Kidney epithelial cell (primary cell): Measurements from ENCODE around the gene PLPP7. TPM values are rescaled to one million over a fixed set of nuclear protein-coding genes. Genes with fewer than 3 reads are reported as not detected.

Experiments used
- DNase-seq: peaks from one replicate; pipeline ENCODE4 v3.0.0-alpha.2; 2010; ENCODE audit warnings: low read depth
- H3K27me3 ChIP-seq: 2 replicates; pipeline ENCODE4 v1.6.0; 2011; ENCODE audit warnings: low read length; ENCODE audit not compliant: control insufficient read depth, insufficient read depth
- H3K36me3 ChIP-seq: 2 replicates; pipeline ENCODE4 v1.5.1; 2011; ENCODE audit warnings: low read length; ENCODE audit not compliant: control insufficient read depth, insufficient read depth
- H3K4me3 ChIP-seq: 2 replicates; pipeline ENCODE4 v1.5.1; 2011; ENCODE audit warnings: low read depth, mild to moderate bottlenecking, control low read depth, low read length
- total RNA-seq: library from RNA; depleted of rRNA; stranded (reverse); fragments of >200 nt; gene quantifications from 2 replicates; pipeline ENCODE4 v1.2.3, GENCODE V29; 2015
- TF ChIP-seq, protein P1 (sequence below): IDR thresholded peaks from 2 replicates; pipeline ENCODE4 v1.5.1; 2011; ENCODE audit warnings: mild to moderate bottlenecking, moderate library complexity, low read length, control low read depth, inconsistent platforms; ENCODE audit not compliant: insufficient read depth, poor library complexity, severe bottlenecking

PLPP7 gene
- total RNA-seq, 1 donor from 2014 or later = 4.6 TPM

DNA sequence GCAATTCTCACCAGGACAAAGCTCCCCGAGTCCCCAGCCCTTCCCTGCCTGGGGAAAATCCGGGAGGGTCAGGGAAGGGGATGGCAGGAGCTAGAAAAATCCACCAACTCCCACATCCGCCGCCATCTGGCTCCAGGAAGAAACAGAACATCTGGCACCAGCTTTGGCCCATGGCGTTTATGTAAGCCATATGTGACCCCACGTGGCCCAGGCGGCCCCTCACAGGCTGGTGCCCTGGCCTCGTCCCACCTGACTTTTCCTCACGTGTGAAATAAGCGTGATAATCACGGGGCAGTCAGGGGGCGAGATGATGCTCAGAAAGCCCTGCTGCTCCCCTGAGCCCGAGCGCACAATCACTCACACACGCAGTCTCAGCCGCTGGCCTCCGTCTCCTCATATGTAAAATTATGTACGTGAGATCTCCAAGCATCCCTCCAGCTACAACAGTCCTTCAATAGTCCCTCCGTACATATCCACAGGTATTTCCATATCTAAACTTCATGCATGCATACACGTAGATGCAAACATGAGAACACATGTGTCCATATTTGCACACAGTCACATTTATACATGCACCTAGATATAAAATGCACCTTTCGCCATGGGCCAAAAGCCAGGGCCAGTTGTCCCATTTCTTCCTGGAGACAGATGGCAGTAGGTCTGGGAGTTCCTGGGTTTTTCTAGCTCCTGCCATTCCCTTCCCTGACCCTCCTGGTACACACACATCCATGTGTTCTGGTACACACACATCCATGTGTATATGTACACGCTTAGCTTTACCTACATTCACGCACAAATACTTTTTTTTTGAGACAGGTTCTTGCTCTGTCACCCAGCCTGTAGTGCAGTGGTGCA, 28.9 kb downstream of the PLPP7 start:
- TF ChIP-seq, protein P1, sequence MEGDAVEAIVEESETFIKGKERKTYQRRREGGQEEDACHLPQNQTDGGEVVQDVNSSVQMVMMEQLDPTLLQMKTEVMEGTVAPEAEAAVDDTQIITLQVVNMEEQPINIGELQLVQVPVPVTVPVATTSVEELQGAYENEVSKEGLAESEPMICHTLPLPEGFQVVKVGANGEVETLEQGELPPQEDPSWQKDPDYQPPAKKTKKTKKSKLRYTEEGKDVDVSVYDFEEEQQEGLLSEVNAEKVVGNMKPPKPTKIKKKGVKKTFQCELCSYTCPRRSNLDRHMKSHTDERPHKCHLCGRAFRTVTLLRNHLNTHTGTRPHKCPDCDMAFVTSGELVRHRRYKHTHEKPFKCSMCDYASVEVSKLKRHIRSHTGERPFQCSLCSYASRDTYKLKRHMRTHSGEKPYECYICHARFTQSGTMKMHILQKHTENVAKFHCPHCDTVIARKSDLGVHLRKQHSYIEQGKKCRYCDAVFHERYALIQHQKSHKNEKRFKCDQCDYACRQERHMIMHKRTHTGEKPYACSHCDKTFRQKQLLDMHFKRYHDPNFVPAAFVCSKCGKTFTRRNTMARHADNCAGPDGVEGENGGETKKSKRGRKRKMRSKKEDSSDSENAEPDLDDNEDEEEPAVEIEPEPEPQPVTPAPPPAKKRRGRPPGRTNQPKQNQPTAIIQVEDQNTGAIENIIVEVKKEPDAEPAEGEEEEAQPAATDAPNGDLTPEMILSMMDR = no peak

DNA sequence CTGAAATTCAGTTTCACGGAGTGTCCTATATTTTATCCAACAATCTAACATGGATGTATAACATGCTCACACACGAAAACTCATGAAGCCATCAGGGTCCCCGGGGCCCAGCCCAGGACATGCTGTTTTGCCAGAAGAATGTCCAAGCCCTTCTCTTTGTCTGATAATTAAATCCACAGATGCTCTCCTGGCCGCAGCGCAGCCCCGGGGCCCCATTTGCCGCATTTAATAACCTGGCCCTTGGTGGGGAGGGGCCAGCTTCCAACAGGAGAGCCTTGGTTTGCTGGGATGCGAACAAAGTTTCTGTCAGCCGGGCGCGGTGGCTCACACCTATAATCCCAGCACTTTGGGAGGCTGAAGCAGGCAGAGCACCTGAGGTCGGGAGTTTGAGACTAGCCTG, 30.0 kb downstream of the PLPP7 start:
- H3K27me3 ChIP-seq = peaks cover 15% of the 10 kb centered on the region
- H3K36me3 ChIP-seq = no peaks in the 10 kb centered on the region
- TF ChIP-seq, protein P1 = no peak

More for the DNA sequence above, 28.9 kb downstream of the PLPP7 start:
- Histone ChIP-seq H3K36me3 (no peaks in the 10 kb centered on the region), H3K27me3 (peaks cover 15% of the 10 kb centered on the region), H3K4me3 (no peak overlapping the region)
- DNase-seq = no peak

DNA sequence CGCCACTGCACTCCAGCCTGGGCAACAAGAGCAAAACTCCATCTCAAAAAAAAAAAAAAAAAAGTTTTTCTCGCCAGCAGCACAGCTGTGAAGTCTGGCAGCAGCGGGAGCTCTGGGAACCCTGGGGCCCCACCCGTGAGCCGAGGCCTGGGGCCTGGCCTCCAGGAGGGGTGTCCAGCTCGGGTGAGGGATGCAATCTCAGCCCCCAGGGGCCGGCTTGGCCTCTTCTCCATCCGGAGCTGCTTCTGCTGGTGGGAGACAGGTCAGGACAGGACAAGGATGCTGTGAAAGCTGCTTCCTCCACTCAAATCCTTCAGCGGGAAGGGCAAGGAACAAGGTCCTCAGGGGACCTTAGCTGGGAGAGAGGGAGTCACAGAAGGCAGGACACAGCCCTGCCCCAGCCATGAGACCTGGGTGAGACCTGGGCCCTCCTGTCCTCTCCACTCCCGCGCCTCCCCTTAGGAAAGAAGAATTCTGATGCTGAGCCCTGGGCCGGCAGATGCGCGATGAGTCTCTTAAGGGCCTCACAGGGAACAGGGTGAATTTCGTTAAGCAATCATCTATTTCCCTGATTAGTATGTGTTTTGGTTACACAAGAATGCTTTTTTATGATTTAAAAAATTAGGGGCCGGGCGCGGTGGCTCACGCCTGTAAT, 30.6 kb downstream of the PLPP7 start:
- H3K36me3 ChIP-seq = no peaks in the 10 kb centered on the region
- no peak for DNase-seq
- no peak overlapping the region for H3K4me3 ChIP-seq
- peaks cover 12% of the 10 kb centered on the region for H3K27me3 ChIP-seq
- TF ChIP-seq, protein P1 = no peak

More for the DNA sequence above, 30.0 kb downstream of the PLPP7 start:
- H3K4me3 ChIP-seq = no peak overlapping the region
- DNase-seq = no peak

DNA sequence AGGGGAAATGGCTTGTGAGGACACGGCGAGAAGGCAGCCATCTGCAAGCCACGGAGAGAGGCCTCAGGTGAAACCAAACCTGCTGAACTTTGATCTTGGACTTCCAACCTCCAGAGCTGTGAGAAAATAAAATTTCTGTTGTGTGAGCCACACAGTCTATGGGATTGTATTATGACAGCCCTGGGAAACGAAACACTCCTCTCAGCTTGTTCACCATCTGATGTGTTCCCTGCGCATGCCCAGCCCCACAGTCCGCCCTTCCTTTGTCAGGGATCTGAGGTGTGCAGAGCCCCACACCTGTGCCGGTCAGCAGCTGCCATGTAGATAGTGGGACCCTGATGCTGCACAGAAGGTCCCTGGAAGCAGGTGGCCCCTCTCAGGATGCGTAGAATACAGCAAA, 34.1 kb downstream of the PLPP7 start:
- TF ChIP-seq, protein P1 = no peak
- Histone ChIP-seq H3K27me3 (peaks cover 3% of the 10 kb centered on the region), H3K36me3 (no peaks in the 10 kb centered on the region), H3K4me3 (no peak overlapping the region)
- no peak for DNase-seq

DNA sequence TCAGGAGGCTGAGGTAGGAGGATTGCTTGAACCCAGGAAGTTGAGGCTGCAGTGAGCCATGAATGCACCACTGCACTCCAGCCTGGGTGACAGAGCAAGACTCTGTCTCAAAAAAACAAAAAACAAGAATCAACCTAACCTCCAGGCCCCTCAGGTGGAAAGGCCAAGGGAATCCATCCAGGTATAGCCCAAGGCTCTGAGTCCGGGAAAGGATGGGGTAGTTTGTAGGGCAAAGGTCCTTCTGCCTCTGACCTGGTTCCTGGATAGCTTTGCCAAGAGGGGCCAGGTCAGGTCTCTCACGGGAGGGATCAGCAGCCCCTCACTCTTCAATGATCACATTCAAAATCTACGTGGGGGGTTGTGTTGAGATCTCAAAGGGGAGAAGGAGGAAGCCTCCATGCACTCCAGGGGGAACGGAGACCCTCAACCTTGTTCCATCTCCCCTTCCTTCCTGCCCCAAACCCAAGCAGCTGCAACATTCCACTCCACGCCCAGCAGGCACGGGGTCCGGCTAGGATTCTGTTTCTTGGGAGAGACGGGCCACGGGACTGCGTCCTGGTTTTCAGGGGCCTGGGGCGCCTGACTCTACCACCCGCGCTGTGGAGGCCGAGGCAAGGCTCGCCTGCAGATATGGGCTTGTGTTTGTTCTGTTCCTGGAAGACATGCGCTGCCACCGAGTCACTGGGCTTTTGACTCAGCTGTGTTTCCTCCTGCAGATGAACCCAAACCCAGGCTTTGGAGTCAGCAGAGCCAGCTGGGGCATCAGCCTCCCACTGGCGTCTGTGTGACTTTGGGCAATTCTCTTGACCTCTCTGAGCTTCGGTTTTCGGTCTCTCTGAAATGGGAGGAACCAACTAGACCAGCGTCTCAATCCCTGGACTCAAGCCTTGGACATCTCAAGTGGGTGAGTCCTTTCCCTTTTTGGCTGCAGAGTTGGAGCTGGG, 35.5 kb downstream of the PLPP7 start:
- H3K4me3 ChIP-seq = no peak overlapping the region
- TF ChIP-seq, protein P1 = no peak
- no peak for DNase-seq
- H3K27me3 ChIP-seq = peaks cover 14% of the 10 kb centered on the region
- H3K36me3 ChIP-seq = no peaks in the 10 kb centered on the region
